Heart left ventricle (tissue), 16 donors: Measurements from ENCODE around the gene MAP1B. TPM values are rescaled to one million over a fixed set of nuclear protein-coding genes. Genes with fewer than 3 reads are reported as not detected.
"Not testable (repeated sequence)": the region's sequence is repeated elsewhere in the genome, so short reads cannot be mapped to it uniquely, and the experiment has no call there.

ENCODE experiments used
- ATAC-seq, 4 donors: fragments of 200-7000 bp; cut with Tn5 transposase; one replicate each; pipeline ENCODE4 v1.9.1; 2020 to 2022; ENCODE audit warnings: moderate library complexity in 4 of 4, mild to moderate bottlenecking in 3 of 4, moderate number of reproducible peaks in 1 of 4
- DNase-seq, 5 donors: peaks; one replicate each; pipeline ENCODE4 v3.0.0-alpha.2; 2020
- H3K27ac ChIP-seq, 12 donors: fragments of 200-600 bp; sonication (generic) in 4 of 12; one replicate each; pipeline versions ENCODE4 v1.5.0 to v1.8.0; 2016 to 2022; ENCODE audit warnings: mild to moderate bottlenecking in 2 of 12
- H3K27me3 ChIP-seq, 9 donors: fragments of 200-600 bp; sonication (generic) in 2 of 9; one replicate each; pipeline versions ENCODE4 v1.5.1 to v1.8.0; 2016 to 2022; ENCODE audit warnings: mild to moderate bottlenecking in 3 of 9
- H3K36me3 ChIP-seq, 9 donors: fragments of 200-600 bp; sonication (generic) in 2 of 9; one replicate each; pipeline versions ENCODE4 v1.5.0 to v1.8.0; 2018 to 2022; ENCODE audit warnings: mild to moderate bottlenecking in 2 of 9
- H3K4me1 ChIP-seq, 12 donors: fragments of 200-600 bp; sonication (generic) in 4 of 12; one replicate each; pipeline versions ENCODE4 v1.5.0 to v1.8.0; 2016 to 2022; ENCODE audit warnings: mild to moderate bottlenecking in 3 of 12
- H3K4me3 ChIP-seq, 12 donors: fragments of 200-600 bp; sonication (generic) in 4 of 12; one replicate each; pipeline versions ENCODE4 v1.5.0 to v1.8.0; 2017 to 2022; ENCODE audit warnings: mild to moderate bottlenecking in 9 of 12, moderate library complexity in 4 of 12
- H3K9me3 ChIP-seq, 12 donors: fragments of 200-600 bp; sonication (generic) in 4 of 12; one replicate each; pipeline versions ENCODE4 v1.5.0 to v1.8.0; 2016 to 2022; ENCODE audit warnings: mild to moderate bottlenecking in 1 of 12
- POLR2A ChIP-seq, 2 donors: fragments of 450-650 bp; IDR thresholded peaks; one replicate each; pipeline ENCODE4 v1.6.1; 2017; ENCODE audit warnings: antibody characterized with exemption in 2 of 2, mild to moderate bottlenecking in 2 of 2, moderate library complexity in 2 of 2
- WGBS, 4 donors: extraction: QIAGEN DNeasy Blood & Tissue Kit in 2 of 4; methylation state at CpG; one replicate each; pipeline versions ENCODE4 v1.1.5 to v1.1.7; 2013 to 2018; 5-methylcytosine and 5-hydroxymethylcytosine counted together
- intact Hi-C, 10 donors: fragments of 100-400 bp; cut with DNase I; formaldehyde crosslinking; loops; one replicate each; pipeline versions ENCODE4 v1.11.1 to v1.14.2; 2022
- polyA plus RNA-seq, 2 donors: library from polyadenylated mRNA; stranded (reverse); fragments of 200-250 nt; gene quantifications; one replicate each; pipeline ENCODE4 v1.2.3, GENCODE V29; 2013
- total RNA-seq, 9 donors: library from RNA; depleted of rRNA in 2 of 9; stranded (reverse); fragments of >200 nt in 2 of 9; fragmentation: NEBNext Ultra II Directional in 3 of 9; extraction: Animal tissue kit (Norgen Biotek cat#: 25700) in 3 of 9; gene quantifications; one replicate each; pipeline versions ENCODE4 v1.1.0 to v1.2.4, GENCODE V29; 2016 to 2023
- TF ChIP-seq, protein P1 (sequence below), 12 donors: fragments of 200-600 bp; sonication (generic) in 4 of 12; IDR thresholded peaks; one replicate each; pipeline versions ENCODE4 v1.5.0 to v1.8.0; 2018 to 2022; ENCODE audit warnings: antibody characterized with exemption in 12 of 12, mild to moderate bottlenecking in 5 of 12
- donor health status: ischemic (EF 13 %, LVEDD 7.1; RV severe dilation, severe dysfunction).
- donor health status: healthy with polysubstance abuse.
- donor health status: DM: no; HTN: yes; CAD: no.
- donor health status: DM: no; HTN: no; CAD: no.
- donor health status: ischemic (EF 25% LVEDD 6.9; RV normal size, moderate dysfunction).
- donor health status: ischemic (EF 25% LVEDD 5.7; RV mildly dilated, moderate dysfunction).
- donor health status: healthy.
- donor health status: DM: yes; HTN: yes; CAD: no.
- donor health status: ischemic (EF 35%, LVEDD 5.7; RV mildly dilated, moderate dysfunction).
- donor health status: nonischemic (EF 11% LVEDD 7.7; RV severe dilation, severe dysfunction).
- donor health status: DM: yes; HTN: yes; CAD: no.
- donor health status: PGD.
- donor health status: ischemic (EF 29% LVEDD 5.4; RV normal size, mild dysfunction).
- donor health status: nonischemic (EF 23%, LVEDD 6.1; RV moderate dilation, normal function).

The MAP1B gene
- total and polyA plus RNA-seq, 11 donors, result 10.1 to 603 (median 133) TPM

DNA sequence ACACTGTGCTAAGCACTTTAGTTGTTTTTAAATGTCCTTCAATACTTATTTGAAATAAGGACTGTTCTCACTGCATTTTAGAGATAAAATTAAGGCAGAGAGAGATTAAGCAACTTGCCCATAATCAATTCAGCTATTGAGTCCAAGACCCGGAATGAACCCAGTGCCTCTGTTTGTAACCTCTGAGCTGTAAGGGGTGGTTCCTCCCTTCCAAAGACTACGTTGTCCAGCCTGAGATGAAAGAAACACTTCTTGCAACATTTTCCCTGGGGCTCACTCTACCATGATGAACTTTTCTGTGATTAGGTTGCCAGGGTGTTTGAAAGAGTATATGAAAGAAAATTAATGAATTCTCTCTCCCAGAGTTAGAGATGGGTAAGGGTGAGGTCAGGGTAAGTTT, 22.0 kb upstream of the MAP1B start:
- no peaks in the 10 kb centered on the region for H3K4me1 ChIP-seq
- no peak overlapping the region for H3K27ac ChIP-seq
- no peak overlapping the region for H3K4me3 ChIP-seq
- H3K36me3 ChIP-seq, result no peaks in the 10 kb centered on the region
- no peak for TF ChIP-seq POLR2A (IDR thresholded peaks at IDR 0.05)
- TF ChIP-seq, protein P1, sequence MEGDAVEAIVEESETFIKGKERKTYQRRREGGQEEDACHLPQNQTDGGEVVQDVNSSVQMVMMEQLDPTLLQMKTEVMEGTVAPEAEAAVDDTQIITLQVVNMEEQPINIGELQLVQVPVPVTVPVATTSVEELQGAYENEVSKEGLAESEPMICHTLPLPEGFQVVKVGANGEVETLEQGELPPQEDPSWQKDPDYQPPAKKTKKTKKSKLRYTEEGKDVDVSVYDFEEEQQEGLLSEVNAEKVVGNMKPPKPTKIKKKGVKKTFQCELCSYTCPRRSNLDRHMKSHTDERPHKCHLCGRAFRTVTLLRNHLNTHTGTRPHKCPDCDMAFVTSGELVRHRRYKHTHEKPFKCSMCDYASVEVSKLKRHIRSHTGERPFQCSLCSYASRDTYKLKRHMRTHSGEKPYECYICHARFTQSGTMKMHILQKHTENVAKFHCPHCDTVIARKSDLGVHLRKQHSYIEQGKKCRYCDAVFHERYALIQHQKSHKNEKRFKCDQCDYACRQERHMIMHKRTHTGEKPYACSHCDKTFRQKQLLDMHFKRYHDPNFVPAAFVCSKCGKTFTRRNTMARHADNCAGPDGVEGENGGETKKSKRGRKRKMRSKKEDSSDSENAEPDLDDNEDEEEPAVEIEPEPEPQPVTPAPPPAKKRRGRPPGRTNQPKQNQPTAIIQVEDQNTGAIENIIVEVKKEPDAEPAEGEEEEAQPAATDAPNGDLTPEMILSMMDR (IDR thresholded peaks at IDR 0.05), result no peak
- no peaks in the 10 kb centered on the region for H3K9me3 ChIP-seq
- ATAC-seq (no peak), DNase-seq (no peak)
- intact Hi-C loops, result no loop called here
- no peaks in the 10 kb centered on the region for H3K27me3 ChIP-seq
- 57 to 76% (median 66%) methylated on average over 2 of the region's 2 CpGs for WGBS, 4 donors

DNA sequence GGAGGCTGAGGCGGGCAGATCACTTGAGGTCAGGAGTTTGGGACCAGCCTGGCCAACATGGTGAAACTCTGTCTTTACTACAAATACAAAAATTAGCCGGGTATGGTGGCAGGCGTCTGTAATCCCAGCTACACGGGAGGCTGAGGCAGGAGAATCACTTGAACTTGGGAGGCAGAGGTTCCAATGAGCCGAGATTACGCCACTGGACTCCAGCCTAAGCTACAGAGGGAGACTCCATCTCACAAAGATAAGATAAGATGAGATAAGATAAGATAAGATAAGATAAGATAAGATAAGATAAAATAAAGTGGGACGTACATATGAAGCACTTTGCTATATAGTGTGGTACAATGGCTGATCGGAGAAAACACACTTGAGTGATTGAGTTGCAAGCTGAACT, 17.6 kb upstream of the MAP1B start:
- ATAC-seq, H3K9me3 ChIP-seq, H3K4me1 ChIP-seq, H3K27me3 ChIP-seq, intact Hi-C loops, H3K4me3 ChIP-seq, DNase-seq, H3K27ac ChIP-seq, H3K36me3 ChIP-seq: not testable (repeated sequence)
- WGBS, 4 donors, result 79 to 82% (median 81%) methylated on average over 8 of the region's 8 CpGs

- no peak overlapping the region for H3K4me3 ChIP-seq
- H3K27me3 ChIP-seq, result peaks cover 0 to 4% (median 0%) of the 10 kb centered on the region in 9 donors
- ATAC-seq (no peak), DNase-seq (no peak)
- no peaks in the 10 kb centered on the region for H3K9me3 ChIP-seq
- intact Hi-C loops, result no loop called here
- no peaks in the 10 kb centered on the region for H3K4me1 ChIP-seq
- no peak overlapping the region for H3K27ac ChIP-seq
- TF ChIP-seq POLR2A (IDR thresholded peaks at IDR 0.05), result no peak
- TF ChIP-seq, protein P1 (IDR thresholded peaks at IDR 0.05), result no peak
- H3K36me3 ChIP-seq, result no peaks in the 10 kb centered on the region
- WGBS, 4 donors, result 62 to 88% (median 83%) methylated on average over 1 of the region's 1 CpG
Measured at GRCh38 chr5:72092074-72092473, 15.2 kb upstream of the MAP1B start.

- H3K4me1 ChIP-seq, result no peaks in the 10 kb centered on the region
- intact Hi-C loops, result no loop called here
- H3K4me3 ChIP-seq, result no peak overlapping the region
- no peaks in the 10 kb centered on the region for H3K9me3 ChIP-seq
- no peak for TF ChIP-seq POLR2A (IDR thresholded peaks at IDR 0.05)
- TF ChIP-seq, protein P1 (IDR thresholded peaks at IDR 0.05), result no peak
- ATAC-seq (no peak), DNase-seq (no peak)
- no peak overlapping the region for H3K27ac ChIP-seq
- H3K27me3 ChIP-seq, result peaks cover 0 to 4% (median 0%) of the 10 kb centered on the region in 9 donors
- H3K36me3 ChIP-seq, result no peaks in the 10 kb centered on the region
Measured at GRCh38 chr5:72093217-72093616, 14.1 kb upstream of the MAP1B start.

DNA sequence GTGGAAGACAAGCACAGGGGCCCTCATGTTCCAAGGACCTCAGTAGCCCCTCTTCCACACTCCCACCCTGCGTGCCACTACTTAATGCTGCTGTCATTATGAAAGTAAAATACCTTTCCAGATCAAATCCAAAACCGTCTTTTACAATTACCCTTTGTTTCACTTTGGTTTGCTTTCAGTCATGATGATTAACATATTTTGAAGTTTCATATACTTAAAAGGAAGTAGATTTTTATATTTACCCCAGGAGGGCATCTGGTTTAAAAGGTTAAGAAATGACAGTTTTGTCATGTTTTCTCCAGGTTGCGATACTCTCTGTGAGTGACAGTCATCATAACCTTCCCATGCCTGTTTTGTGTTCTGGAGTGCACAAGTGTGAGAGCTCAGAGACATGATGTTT, 13.5 kb upstream of the MAP1B start:
- peaks cover 0 to 4% (median 0%) of the 10 kb centered on the region in 9 donors for H3K27me3 ChIP-seq
- 87 to 90% (median 88%) methylated on average over 3 of the region's 3 CpGs for WGBS, 4 donors
- DNase-seq (no peak), ATAC-seq (no peak)
- H3K9me3 ChIP-seq, result no peaks in the 10 kb centered on the region
- H3K36me3 ChIP-seq, result no peaks in the 10 kb centered on the region
- intact Hi-C loops, result no loop called here
- no peak for TF ChIP-seq POLR2A (IDR thresholded peaks at IDR 0.05)
- TF ChIP-seq, protein P1 (IDR thresholded peaks at IDR 0.05), result no peak
- H3K4me3 ChIP-seq, result no peak overlapping the region
- no peak overlapping the region for H3K27ac ChIP-seq
- H3K4me1 ChIP-seq, result no peaks in the 10 kb centered on the region
